Tibial nerve (tissue), 4 donors: ENCODE data around the gene TOX2. TPM values are rescaled to one million over a fixed set of nuclear protein-coding genes. Genes with fewer than 3 reads are reported as not detected.

Experiments used
- DNase-seq, 2 donors: peaks; one replicate each; pipeline ENCODE4 v3.0.0-alpha.2; 2019; ENCODE audit warnings: low spot score in 2 of 2
- H3K27ac ChIP-seq, 4 donors: fragments of 200-600 bp; sonication (generic) in 3 of 4; one replicate each; pipeline ENCODE4 v1.5.1; 2017 to 2019; ENCODE audit warnings: mild to moderate bottlenecking in 1 of 4
- H3K27me3 ChIP-seq, 2 donors: fragments of 200-600 bp; sonication (generic) in 1 of 2; one replicate each; pipeline versions ENCODE4 v1.5.1 to v1.6.0; 2017 to 2019
- H3K36me3 ChIP-seq, 3 donors: fragments of 200-600 bp; sonication (generic); one replicate each; pipeline ENCODE4 v1.5.1; 2018 to 2019
- H3K4me1 ChIP-seq, 4 donors: fragments of 200-600 bp; sonication (generic) in 3 of 4; one replicate each; pipeline ENCODE4 v1.5.1; 2017 to 2019
- H3K4me3 ChIP-seq, 4 donors: fragments of 200-600 bp; sonication (generic) in 3 of 4; one replicate each; pipeline ENCODE4 v1.5.1; 2017 to 2019; ENCODE audit warnings: mild to moderate bottlenecking in 1 of 4, moderate library complexity in 1 of 4
- H3K9me3 ChIP-seq, 4 donors: fragments of 200-600 bp; sonication (generic) in 3 of 4; one replicate each; pipeline ENCODE4 v1.5.1; 2017 to 2019
- EP300 ChIP-seq, 2 donors: sonication (generic); formaldehyde crosslinking; IDR thresholded peaks; one replicate each; pipeline ENCODE4 v1.6.1; 2017; ENCODE audit warnings: antibody characterized with exemption in 2 of 2, mild to moderate bottlenecking in 1 of 2
- POLR2A ChIP-seq, 2 donors: fragments of 450-650 bp; IDR thresholded peaks; one replicate each; pipeline ENCODE4 v1.6.1; 2017; ENCODE audit warnings: antibody characterized with exemption in 2 of 2, mild to moderate bottlenecking in 2 of 2, moderate library complexity in 2 of 2
- WGBS, 2 donors: methylation state at CpG; one replicate each; pipeline ENCODE4 v1.1.5; 2018; 5-methylcytosine and 5-hydroxymethylcytosine counted together
- total RNA-seq, 4 donors: library from RNA; depleted of rRNA; stranded (reverse); fragments of >200 nt; gene quantifications; one replicate each; pipeline ENCODE4 v1.1.0, GENCODE V29; 2016
- TF ChIP-seq, protein P1 (sequence below), 5 experiments: fragments of 200-600 bp in 3 of 5; fragments of 450-650 bp in 2 of 5; sonication (generic) in 3 of 5; IDR thresholded peaks; one replicate each; pipeline ENCODE4 v1.5.1; 2016 to 2019; ENCODE audit warnings: antibody characterized with exemption in 5 of 5, mild to moderate bottlenecking in 3 of 5, moderate library complexity in 2 of 5

The TOX2 gene
- total RNA-seq, 4 donors from 2014 or later, result 1.3 to 3.3 (median 1.9) TPM

DNA sequence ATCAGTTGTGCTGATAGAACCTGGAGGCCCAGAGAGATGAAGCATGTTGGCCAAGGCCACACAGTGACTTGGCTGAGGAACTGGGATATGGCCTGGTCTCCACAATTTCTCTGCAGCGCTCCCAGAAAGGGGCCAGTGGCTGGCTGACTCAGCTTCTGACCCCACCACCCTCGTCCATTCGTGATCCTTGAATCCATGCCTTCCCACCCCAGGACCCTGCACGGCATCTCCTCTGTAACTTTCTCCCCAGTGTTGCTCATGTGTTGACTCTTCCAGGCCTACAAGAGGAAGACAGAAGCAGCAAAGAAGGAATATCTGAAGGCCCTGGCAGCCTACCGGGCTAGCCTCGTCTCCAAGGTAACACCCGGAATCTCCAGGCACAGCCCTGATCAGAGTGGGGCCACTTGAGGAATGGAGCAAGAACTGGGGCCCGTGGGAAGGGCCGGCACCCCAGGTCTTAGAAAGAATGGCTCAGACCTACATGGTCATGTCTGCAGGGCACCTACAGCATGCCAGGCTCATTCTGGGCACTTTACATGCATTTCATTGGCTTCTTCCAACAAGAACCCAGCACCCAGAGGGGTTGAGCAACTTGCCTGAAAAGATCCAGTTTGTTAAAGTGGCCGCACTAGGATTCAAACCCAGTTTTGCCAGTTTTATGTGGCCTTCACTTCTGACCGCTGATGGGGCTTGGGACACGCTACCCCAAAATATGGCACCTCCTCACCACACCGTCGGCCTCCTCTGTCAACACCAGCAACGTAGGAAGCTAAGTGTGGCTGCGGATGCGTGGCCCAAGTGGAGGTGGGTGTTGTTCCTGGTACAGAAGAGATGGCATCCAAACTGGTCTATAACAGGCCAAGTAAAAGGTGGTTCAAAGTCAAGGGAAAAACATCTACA, 150.1 kb downstream of the TOX2 start:
- no peak for TF ChIP-seq EP300 (IDR thresholded peaks at IDR 0.05)
- TF ChIP-seq POLR2A (IDR thresholded peaks at IDR 0.05), result no peak
- TF ChIP-seq, protein P1, sequence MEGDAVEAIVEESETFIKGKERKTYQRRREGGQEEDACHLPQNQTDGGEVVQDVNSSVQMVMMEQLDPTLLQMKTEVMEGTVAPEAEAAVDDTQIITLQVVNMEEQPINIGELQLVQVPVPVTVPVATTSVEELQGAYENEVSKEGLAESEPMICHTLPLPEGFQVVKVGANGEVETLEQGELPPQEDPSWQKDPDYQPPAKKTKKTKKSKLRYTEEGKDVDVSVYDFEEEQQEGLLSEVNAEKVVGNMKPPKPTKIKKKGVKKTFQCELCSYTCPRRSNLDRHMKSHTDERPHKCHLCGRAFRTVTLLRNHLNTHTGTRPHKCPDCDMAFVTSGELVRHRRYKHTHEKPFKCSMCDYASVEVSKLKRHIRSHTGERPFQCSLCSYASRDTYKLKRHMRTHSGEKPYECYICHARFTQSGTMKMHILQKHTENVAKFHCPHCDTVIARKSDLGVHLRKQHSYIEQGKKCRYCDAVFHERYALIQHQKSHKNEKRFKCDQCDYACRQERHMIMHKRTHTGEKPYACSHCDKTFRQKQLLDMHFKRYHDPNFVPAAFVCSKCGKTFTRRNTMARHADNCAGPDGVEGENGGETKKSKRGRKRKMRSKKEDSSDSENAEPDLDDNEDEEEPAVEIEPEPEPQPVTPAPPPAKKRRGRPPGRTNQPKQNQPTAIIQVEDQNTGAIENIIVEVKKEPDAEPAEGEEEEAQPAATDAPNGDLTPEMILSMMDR (IDR thresholded peaks at IDR 0.05), result no peak
- H3K36me3 ChIP-seq, result no peaks in the 10 kb centered on the region
- H3K27ac ChIP-seq, result no peak overlapping the region
- 89 to 94% methylated on average over 17 of the region's 17 CpGs for WGBS, 2 donors
- peaks cover 0 to 5% (median 0%) of the 10 kb centered on the region in 4 donors for H3K9me3 ChIP-seq
- no peaks in the 10 kb centered on the region for H3K27me3 ChIP-seq
- DNase-seq, result no peak
- no peak overlapping the region for H3K4me3 ChIP-seq
- no peaks in the 10 kb centered on the region for H3K4me1 ChIP-seq

DNA sequence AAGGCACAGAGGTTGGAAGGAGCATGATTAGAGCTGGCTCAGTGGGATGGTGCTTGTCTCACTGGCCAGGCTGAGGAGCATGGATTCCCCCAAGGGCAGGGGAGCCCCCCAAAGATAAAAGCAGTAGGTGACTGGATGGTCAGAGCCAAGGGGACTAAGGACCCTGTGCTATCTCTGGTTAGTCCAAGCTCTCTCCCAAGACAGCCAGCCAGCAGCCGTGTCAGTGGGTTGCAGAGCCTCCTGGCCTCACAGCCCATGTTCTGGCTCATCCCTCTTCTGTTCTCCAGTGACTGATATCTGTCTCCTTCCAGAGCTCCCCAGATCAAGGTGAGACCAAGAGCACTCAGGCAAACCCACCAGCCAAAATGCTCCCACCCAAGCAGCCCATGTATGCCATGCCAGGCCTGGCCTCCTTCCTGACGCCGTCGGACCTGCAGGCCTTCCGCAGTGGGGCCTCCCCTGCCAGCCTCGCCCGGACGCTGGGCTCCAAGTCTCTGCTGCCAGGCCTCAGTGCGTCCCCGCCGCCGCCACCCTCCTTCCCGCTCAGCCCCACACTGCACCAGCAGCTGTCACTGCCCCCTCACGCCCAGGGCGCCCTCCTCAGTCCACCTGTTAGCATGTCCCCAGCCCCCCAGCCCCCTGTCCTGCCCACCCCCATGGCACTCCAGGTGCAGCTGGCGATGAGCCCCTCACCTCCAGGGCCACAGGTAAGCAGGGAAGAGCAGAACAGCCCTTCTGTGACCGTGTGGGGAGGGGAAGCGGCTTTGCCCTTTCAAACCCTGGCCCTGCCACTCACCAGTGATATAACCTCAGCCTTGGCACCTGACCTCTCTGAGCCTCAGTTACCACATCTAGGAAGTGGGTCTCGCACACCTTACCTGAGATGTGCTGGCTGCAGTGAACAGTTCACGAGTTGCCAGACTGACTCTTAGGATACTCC, 151.0 kb downstream of the TOX2 start:
- WGBS, 2 donors, result 95 to 96% methylated on average over 18 to 20 of the region's 20 CpGs
- H3K27ac ChIP-seq, result no peak overlapping the region
- H3K27me3 ChIP-seq, result no peaks in the 10 kb centered on the region
- no peak for DNase-seq
- no peaks in the 10 kb centered on the region for H3K4me1 ChIP-seq
- no peak for TF ChIP-seq EP300 (IDR thresholded peaks at IDR 0.05)
- TF ChIP-seq, protein P1 (IDR thresholded peaks at IDR 0.05), result no peak
- no peaks in the 10 kb centered on the region for H3K36me3 ChIP-seq
- no peak overlapping the region for H3K4me3 ChIP-seq
- H3K9me3 ChIP-seq, result peaks cover 0 to 5% (median 0%) of the 10 kb centered on the region in 4 donors

DNA sequence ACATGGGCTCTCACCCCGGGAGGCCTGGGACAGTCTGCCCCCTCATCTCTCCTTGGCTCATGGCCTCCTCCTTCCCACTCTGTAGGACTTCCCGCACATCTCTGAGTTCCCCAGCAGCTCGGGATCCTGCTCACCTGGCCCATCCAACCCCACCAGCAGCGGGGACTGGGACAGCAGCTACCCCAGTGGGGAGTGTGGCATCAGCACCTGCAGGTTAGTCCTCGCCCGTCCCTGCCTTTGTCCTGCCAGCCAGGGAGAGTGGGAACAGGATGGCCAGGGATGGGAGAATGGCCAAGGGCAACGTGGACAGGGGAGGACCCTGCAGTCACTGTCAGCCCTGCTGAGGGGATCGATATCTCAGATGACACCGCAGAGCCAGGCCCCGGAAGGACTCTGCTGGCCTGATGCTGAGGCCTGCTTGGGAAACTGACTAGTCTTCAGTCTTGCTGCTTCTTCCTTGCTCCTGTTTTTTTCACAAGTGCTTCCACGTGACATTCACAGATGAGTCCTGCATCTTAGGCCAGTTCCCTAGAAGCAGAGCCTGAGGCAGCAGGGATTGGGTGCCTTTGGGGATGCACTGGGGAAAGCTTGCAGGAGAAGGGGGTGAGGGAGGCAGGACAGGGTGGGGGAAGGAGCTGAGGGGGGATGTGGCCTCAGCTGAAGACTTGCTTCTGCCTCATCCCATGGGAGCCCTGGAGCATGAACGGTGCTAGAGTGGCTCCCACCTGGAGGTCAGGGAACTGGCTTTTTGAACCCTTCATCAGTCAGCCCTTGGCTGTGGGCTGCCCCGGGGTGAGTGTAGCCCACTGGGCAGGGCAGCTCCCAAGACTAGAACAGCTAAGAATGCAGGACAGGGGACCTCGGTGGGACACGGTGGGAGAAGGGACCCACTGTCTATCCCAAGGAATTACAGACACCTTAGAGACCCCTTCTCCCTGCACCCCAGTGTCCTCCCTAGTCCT, 152.3 kb downstream of the TOX2 start:
- no peak overlapping the region for H3K27ac ChIP-seq
- H3K36me3 ChIP-seq, result no peaks in the 10 kb centered on the region
- H3K4me3 ChIP-seq, result no peak overlapping the region
- DNase-seq, result no peak
- WGBS, 2 donors, result 87 to 90% methylated on average over 14 to 15 of the region's 15 CpGs
- no peaks in the 10 kb centered on the region for H3K27me3 ChIP-seq
- TF ChIP-seq EP300 (IDR thresholded peaks at IDR 0.05) (no peak), POLR2A (IDR thresholded peaks at IDR 0.05) (no peak)
- TF ChIP-seq, protein P1 (IDR thresholded peaks at IDR 0.05), result no peak
- H3K9me3 ChIP-seq, result peaks cover 0 to 5% (median 0%) of the 10 kb centered on the region in 4 donors
- H3K4me1 ChIP-seq, result no peaks in the 10 kb centered on the region

DNA sequence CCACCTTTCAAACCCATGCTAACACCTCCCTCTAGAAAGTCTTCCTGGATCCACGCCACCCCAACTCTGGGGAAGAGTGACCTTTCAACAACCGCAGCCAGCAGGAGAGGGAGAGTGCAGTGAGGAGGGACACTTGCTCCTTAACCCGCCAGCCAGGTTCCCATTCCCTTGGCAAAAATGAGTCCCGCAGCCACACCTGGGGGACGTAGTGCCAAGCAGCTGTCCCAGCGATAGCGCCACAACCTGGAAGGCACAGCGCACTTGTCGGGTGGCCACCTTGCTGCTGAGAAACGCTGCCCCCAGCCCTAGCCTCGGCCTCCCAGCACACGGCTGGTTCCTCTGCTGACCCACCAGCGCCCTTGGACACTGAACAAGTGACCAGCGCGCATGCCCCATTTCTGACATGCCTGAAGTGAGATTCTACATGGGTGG, 153.0 kb downstream of the TOX2 start:
- no peak overlapping the region for H3K4me3 ChIP-seq
- no peak for DNase-seq
- H3K9me3 ChIP-seq, result peaks cover 0 to 5% (median 0%) of the 10 kb centered on the region in 4 donors
- H3K27me3 ChIP-seq, result no peaks in the 10 kb centered on the region
- H3K36me3 ChIP-seq, result no peaks in the 10 kb centered on the region
- no peak overlapping the region for H3K27ac ChIP-seq
- no peaks in the 10 kb centered on the region for H3K4me1 ChIP-seq
- 85 to 91% methylated on average over 9 to 12 of the region's 15 CpGs for WGBS, 2 donors
- TF ChIP-seq, protein P1 (IDR thresholded peaks at IDR 0.05), result no peak
- TF ChIP-seq POLR2A (IDR thresholded peaks at IDR 0.05) (no peak), EP300 (IDR thresholded peaks at IDR 0.05) (no peak)
